Smooth muscle cell (in vitro differentiated cells): Measurements from ENCODE around the gene FMNL2. TPM values are rescaled to one million over a fixed set of nuclear protein-coding genes. Genes with fewer than 3 reads are reported as not detected.

Source experiments
- DNase-seq: peaks from one replicate; lab custom pipeline; 2025; ENCODE audit not compliant: unreplicated experiment; lab: John Stamatoyannopoulos, UW
- H2AFZ ChIP-seq: fragments of 200-600 bp; sonication (generic); 2 replicates; pipeline ENCODE4 v1.6.0; 2016; ENCODE audit warnings: antibody characterized with exemption, low read depth, mild to moderate bottlenecking
- H3F3A ChIP-seq: fragments of 200-600 bp; sonication (generic); 2 replicates; pipeline ENCODE4 v1.6.0; 2017; ENCODE audit warnings: antibody characterized with exemption, low read depth
- H3K27ac ChIP-seq: fragments of 200-600 bp; sonication (generic); 2 replicates; pipeline ENCODE4 v1.5.1; 2016; ENCODE audit warnings: low read depth, mild to moderate bottlenecking
- H3K27me3 ChIP-seq: fragments of 200-600 bp; sonication (generic); 2 replicates; pipeline ENCODE4 v1.6.1; 2016; ENCODE audit warnings: low read depth, mild to moderate bottlenecking
- H3K36me3 ChIP-seq: fragments of 200-600 bp; sonication (generic); 2 replicates; pipeline ENCODE4 v1.5.1; 2016; ENCODE audit warnings: low read depth
- H3K4me1 ChIP-seq: fragments of 200-600 bp; sonication (generic); 2 replicates; pipeline ENCODE4 v1.5.1; 2016; ENCODE audit warnings: low read depth
- H3K4me2 ChIP-seq: fragments of 200-600 bp; sonication (generic); 2 replicates; pipeline ENCODE4 v1.6.0; 2016; ENCODE audit warnings: mild to moderate bottlenecking
- H3K4me3 ChIP-seq: fragments of 200-600 bp; sonication (generic); 2 replicates; pipeline ENCODE4 v1.5.1; 2016; ENCODE audit warnings: mild to moderate bottlenecking
- H3K79me2 ChIP-seq: fragments of 200-600 bp; sonication (generic); 2 replicates; pipeline ENCODE4 v1.6.0; 2016; ENCODE audit warnings: low read depth, mild to moderate bottlenecking
- H3K9ac ChIP-seq: fragments of 200-600 bp; sonication (generic); 2 replicates; pipeline ENCODE4 v1.6.0; 2016; ENCODE audit warnings: low read depth
- H3K9me3 ChIP-seq: fragments of 200-600 bp; sonication (generic); replicated peaks from 2 replicates; pipeline ENCODE4 v1.5.1; 2016; ENCODE audit warnings: low read depth
- H4K20me1 ChIP-seq: fragments of 200-600 bp; sonication (generic); 2 replicates; pipeline ENCODE4 v1.6.0; 2016; ENCODE audit warnings: low read depth
- WGBS: methylation state at CpG from one replicate; pipeline ENCODE4 v1.1.7; 2016; ENCODE audit warnings: low lambda C conversion rate; 5-methylcytosine and 5-hydroxymethylcytosine counted together
- polyA plus RNA-seq: library from polyadenylated mRNA; unstranded; fragments of >200 nt; fragmentation: Nextera tagmentation; extraction: Ambion mirVana; gene quantifications from 2 replicates; pipeline ENCODE4 v1.2.1, GENCODE V29; 2016
- total RNA-seq: library from RNA; depleted of rRNA; stranded (reverse); fragments of >200 nt; gene quantifications from 2 replicates; pipeline ENCODE4 v1.2.3, GENCODE V29; 2014
- TF ChIP-seq, protein P1 (sequence below): fragments of 200-600 bp; sonication (generic); IDR thresholded peaks from 2 replicates; pipeline ENCODE4 v1.5.1; 2017; ENCODE audit warnings: borderline replicate concordance, mild to moderate bottlenecking, antibody characterized with exemption; ENCODE audit not compliant: insufficient read depth, poor library complexity, severe bottlenecking

The FMNL2 gene
- total and polyA plus RNA-seq, 2 experiments from 2014 or later, result 7.4 to 37.3 TPM

DNA sequence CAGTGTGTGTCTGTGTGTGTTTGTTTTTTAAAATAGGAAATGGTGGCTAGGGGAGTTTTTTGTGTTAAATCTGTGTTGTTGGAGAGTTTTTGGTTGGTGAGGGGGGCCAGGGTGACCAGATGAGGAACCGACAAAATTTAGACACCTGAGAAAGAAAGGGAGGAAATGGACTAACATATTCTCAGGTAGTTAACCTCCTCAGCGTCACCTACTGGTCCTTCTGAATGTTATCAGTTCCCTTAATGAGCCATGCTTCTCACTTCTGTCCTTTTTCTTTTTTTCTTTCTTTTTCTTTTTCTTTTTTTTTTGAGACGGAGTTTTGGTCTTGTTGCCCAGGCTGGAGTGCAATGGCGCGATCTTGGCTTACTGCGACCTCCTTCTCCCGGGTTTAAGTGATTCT lies 107.0 kb downstream of the FMNL2 start:
- H3K36me3 ChIP-seq, result no peaks in the 10 kb centered on the region
- no peak overlapping the region for H3K4me3 ChIP-seq
- H3K4me1 ChIP-seq, result peaks cover 50% of the 10 kb centered on the region
- H3F3A ChIP-seq, result peaks cover 16% of the 10 kb centered on the region
- H3K4me2 ChIP-seq, result no peak overlapping the region
- TF ChIP-seq, protein P1, sequence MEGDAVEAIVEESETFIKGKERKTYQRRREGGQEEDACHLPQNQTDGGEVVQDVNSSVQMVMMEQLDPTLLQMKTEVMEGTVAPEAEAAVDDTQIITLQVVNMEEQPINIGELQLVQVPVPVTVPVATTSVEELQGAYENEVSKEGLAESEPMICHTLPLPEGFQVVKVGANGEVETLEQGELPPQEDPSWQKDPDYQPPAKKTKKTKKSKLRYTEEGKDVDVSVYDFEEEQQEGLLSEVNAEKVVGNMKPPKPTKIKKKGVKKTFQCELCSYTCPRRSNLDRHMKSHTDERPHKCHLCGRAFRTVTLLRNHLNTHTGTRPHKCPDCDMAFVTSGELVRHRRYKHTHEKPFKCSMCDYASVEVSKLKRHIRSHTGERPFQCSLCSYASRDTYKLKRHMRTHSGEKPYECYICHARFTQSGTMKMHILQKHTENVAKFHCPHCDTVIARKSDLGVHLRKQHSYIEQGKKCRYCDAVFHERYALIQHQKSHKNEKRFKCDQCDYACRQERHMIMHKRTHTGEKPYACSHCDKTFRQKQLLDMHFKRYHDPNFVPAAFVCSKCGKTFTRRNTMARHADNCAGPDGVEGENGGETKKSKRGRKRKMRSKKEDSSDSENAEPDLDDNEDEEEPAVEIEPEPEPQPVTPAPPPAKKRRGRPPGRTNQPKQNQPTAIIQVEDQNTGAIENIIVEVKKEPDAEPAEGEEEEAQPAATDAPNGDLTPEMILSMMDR, result no peak
- peaks cover 76% of the 10 kb centered on the region for H3K79me2 ChIP-seq
- whole genome bisulfite sequencing, result 96% methylated on average over 7 of the region's 7 CpGs
- no peak for DNase-seq
- H3K27ac ChIP-seq, result no peak overlapping the region
- H4K20me1 ChIP-seq, result peaks cover 41% of the 10 kb centered on the region
- no peak overlapping the region for H3K9ac ChIP-seq
- H3K27me3 ChIP-seq, result no peaks in the 10 kb centered on the region
- no peaks in the 10 kb centered on the region for H3K9me3 ChIP-seq
- no peak overlapping the region for H2AFZ ChIP-seq

GRCh38 chr2:152443771-152444170 lies 108.8 kb downstream of the FMNL2 start:
- H4K20me1 ChIP-seq, result peaks cover 55% of the 10 kb centered on the region
- H3K27me3 ChIP-seq, result no peaks in the 10 kb centered on the region
- no peak overlapping the region for H3K9ac ChIP-seq
- no peak overlapping the region for H2AFZ ChIP-seq
- no peak overlapping the region for H3K4me3 ChIP-seq
- TF ChIP-seq, protein P1, result no peak
- no peak overlapping the region for H3K27ac ChIP-seq
- H3K9me3 ChIP-seq, result no peaks in the 10 kb centered on the region
- peaks cover 30% of the 10 kb centered on the region for H3F3A ChIP-seq
- no peak overlapping the region for H3K4me2 ChIP-seq
- H3K4me1 ChIP-seq, result peaks cover 49% of the 10 kb centered on the region
- peaks cover 73% of the 10 kb centered on the region for H3K79me2 ChIP-seq
- 80% methylated on average over 6 of the region's 6 CpGs for WGBS
- no peak for DNase-seq
- no peaks in the 10 kb centered on the region for H3K36me3 ChIP-seq

- H3K79me2 ChIP-seq, result peaks cover 70% of the 10 kb centered on the region
- no peak overlapping the region for H3K27ac ChIP-seq
- DNase-seq, result no peak
- TF ChIP-seq, protein P1, result no peak
- no peak overlapping the region for H3K4me3 ChIP-seq
- H3K27me3 ChIP-seq, result no peaks in the 10 kb centered on the region
- H3K4me2 ChIP-seq, result no peak overlapping the region
- no peak overlapping the region for H3K9ac ChIP-seq
- peaks cover 32% of the 10 kb centered on the region for H3F3A ChIP-seq
- no peaks in the 10 kb centered on the region for H3K36me3 ChIP-seq
- no peaks in the 10 kb centered on the region for H3K9me3 ChIP-seq
- 88% methylated on average over 3 of the region's 3 CpGs for WGBS
- no peak overlapping the region for H2AFZ ChIP-seq
- H4K20me1 ChIP-seq, result peaks cover 61% of the 10 kb centered on the region
- peaks cover 50% of the 10 kb centered on the region for H3K4me1 ChIP-seq
Observed at GRCh38 chr2:152444448-152444847, 109.5 kb downstream of the FMNL2 start.

DNA sequence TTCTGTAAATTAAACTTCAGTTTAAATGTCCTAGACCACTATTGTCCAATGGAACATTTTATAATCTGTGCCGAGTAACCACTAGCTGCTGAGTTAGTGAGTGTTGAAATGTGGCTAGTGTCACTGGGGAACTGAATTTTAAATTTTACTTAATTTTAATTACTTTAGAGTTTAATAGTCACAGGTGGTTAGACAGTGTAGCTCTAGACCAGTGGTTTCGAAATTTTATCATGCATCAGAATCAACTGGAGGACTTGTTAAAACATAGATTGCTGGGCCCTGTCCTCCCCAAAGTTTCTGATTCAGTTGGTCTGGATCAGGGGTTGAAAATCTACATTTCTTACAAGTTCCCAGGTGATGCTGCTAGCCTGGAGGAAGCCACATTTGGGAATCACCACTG lies 110.4 kb downstream of the FMNL2 start:
- Histone ChIP-seq H3K4me2 (peak overlapping the region; percentile 62), H3K27me3 (no peaks in the 10 kb centered on the region), H3K79me2 (peaks cover 73% of the 10 kb centered on the region), H3K9me3 (no peaks in the 10 kb centered on the region), H3K9ac (peak overlapping the region; percentile 25), H3K36me3 (no peaks in the 10 kb centered on the region), H3F3A (peaks cover 40% of the 10 kb centered on the region), H4K20me1 (peaks cover 59% of the 10 kb centered on the region), H2AFZ (no peak overlapping the region), H3K4me1 (peaks cover 50% of the 10 kb centered on the region), H3K4me3 (no peak overlapping the region), H3K27ac (peak overlapping the region; percentile 79)
- no peak for DNase-seq
- TF ChIP-seq, protein P1, result no peak
- WGBS, result 44% methylated on average over 2 of the region's 2 CpGs
